Measurements from ENCODE around the gene PEX11G.

DNA sequence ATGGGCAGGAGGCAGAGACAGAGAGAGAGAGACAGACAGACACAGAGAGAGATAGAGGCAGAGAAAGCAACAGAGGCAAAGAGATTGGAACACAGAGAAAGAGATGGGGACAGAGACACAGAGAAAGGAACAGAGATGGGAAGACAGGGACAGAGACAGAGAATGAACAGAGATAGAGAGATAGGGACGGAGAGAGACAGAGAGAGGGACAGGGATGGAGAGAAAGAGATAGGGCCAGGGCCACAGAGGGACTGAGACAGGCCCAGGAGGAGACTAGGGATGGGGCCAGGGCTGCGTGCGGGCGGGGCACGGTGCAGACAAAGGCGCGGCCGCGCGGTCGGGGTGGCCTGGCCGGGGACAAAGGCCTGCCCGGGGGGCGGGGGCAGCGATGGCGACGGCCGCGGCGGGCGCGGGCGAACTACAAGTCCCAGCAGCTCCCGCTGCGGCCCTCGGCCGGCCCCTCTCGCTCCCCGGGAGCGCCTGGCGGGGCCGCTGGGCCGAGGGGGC, 26.9 kb upstream of the PEX11G start, which contains the start of gene ZNF358:
- TF ChIP-seq EZH2 (IDR thresholded peaks at IDR 0.05; ENCODE audit: borderline replicate concordance, low read length), result no peak
- TF ChIP-seq, protein P1, sequence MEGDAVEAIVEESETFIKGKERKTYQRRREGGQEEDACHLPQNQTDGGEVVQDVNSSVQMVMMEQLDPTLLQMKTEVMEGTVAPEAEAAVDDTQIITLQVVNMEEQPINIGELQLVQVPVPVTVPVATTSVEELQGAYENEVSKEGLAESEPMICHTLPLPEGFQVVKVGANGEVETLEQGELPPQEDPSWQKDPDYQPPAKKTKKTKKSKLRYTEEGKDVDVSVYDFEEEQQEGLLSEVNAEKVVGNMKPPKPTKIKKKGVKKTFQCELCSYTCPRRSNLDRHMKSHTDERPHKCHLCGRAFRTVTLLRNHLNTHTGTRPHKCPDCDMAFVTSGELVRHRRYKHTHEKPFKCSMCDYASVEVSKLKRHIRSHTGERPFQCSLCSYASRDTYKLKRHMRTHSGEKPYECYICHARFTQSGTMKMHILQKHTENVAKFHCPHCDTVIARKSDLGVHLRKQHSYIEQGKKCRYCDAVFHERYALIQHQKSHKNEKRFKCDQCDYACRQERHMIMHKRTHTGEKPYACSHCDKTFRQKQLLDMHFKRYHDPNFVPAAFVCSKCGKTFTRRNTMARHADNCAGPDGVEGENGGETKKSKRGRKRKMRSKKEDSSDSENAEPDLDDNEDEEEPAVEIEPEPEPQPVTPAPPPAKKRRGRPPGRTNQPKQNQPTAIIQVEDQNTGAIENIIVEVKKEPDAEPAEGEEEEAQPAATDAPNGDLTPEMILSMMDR (conservative IDR thresholded peaks at IDR 0.05 in 1 of 2, IDR thresholded peaks at IDR 0.05 in 1 of 2; ENCODE audit: extremely low read depth in 1 of 2, insufficient read depth in 1 of 2, low read depth in 1 of 2, low read length in 2 of 2), result no peak

All from mammary epithelial cell (primary cell).